DOHH2 (cell line): Measurements from ENCODE around the gene GABBR1.

Experiments used
- CTCF ChIP-seq: fragments of 200-600 bp; sonication (generic); IDR thresholded peaks from one replicate; pipeline ENCODE4 v1.5.1; 2014; ENCODE audit warnings: antibody characterized with exemption, mild to moderate bottlenecking, low read depth, low read length; ENCODE audit not compliant: poor library complexity, severe bottlenecking
- EZH2phosphoT487 ChIP-seq: fragments of 200-600 bp; sonication (generic); IDR thresholded peaks from 2 replicates; pipeline ENCODE4 v1.6.1; 2017; ENCODE audit warnings: borderline replicate concordance, mild to moderate bottlenecking, antibody characterized with exemption, low read length, moderate library complexity, mixed read lengths

- TF ChIP-seq CTCF: no peak
- TF ChIP-seq EZH2phosphoT487: no peak
Observed at GRCh38 chr6:29637247-29637646, 4.3 kb upstream of the GABBR1 start.
